COR-L47 (cell line): ENCODE data around the gene TXK.

Source experiments
- DNase-seq: peaks from one replicate; lab custom pipeline; 2025; lab: John Stamatoyannopoulos, UW

Gene TXK

GRCh38 chr4:48051078-48051477 lies 83.0 kb downstream of the TXK start:
- no peak for DNase-seq

DNA sequence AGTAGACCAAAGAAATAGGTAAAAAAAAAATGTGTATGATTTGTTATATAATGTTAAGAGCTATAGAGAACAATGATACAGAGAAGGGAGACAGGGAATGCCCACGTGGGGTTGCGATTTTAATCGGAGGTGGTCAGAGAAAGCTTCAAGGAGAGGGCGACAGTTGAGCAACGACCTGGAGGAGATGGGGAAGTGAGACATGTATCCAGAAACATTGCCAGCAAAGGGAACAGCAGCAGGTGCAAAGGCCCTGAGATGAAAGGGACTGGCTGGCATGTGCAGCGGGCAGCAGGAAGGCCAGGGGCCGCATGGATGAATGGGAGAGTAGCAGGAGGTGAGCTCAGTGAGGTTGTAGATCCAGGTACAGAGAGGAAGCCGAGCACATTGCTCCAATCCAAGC lies 84.6 kb downstream of the TXK start:
- DNase-seq = no peak

GRCh38 chr4:48047896-48048295 lies 86.2 kb downstream of the TXK start:
- DNase-seq = no peak

DNA sequence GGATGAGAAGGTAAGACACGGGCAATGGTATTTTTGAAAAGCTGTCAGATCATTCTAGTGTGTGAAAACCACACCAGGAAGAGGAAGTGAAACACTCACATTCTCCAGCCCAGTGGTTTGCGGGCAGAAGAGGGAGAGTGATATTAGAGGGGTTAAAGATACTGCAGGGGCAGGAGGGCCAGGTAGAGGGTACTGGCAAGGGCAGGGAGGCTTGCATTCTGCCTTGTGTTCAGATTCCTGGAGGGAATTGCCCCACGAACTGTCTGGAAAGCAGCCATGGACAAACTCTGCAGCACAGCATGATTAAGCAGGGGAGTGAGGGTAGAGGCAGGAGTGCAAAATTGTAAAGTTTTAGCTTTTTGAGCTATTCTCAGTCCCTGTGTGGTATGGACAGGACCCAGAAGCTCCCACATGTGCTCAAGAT lies 86.6 kb downstream of the TXK start:
- DNase-seq = no peak

GRCh38 chr4:48046059-48046458 lies 88.0 kb downstream of the TXK start:
- no peak for DNase-seq

DNA sequence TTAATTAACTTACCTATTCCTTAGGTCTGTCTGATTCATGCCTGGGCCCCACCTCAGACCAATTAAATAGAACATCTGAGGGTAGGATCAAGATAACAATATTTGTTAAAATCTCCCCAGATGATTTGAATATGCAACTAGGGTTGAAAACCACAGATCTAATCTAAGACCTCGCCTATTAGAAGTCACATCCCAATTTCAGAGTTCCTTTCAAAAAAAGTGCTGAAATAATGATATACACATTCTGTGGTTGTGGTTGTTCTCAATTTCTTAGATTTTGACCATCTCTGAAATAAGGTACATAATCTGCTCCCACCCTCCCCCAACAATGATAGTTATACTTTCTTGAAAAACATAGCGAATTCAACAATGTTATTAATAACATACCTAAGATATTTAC lies 89.8 kb downstream of the TXK start:
- DNase-seq = no peak

- no peak for DNase-seq
Observed at GRCh38 chr4:48043504-48043903, 90.5 kb downstream of the TXK start.

DNA sequence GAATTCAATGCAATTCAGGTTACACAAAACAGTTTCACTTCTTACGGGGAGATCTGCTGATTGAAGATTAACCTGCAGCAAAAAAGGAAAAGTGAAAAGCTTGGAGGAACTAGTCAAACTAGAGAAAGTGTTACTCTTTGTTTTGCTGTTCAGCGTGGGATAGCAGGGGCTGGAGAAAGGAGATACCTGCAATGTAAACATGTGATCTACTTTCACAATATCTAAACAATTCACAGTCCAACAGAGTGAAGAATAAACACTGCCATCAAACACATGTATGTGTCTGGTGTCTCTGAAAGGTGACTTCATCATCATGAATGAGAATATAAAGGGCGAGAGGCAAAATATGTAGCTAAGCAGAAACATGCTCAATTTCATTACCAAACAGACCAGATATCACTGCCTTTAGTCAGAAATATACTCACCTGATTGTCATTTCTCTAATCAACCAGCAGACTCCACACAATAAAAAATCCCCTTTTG lies 91.0 kb downstream of the TXK start:
- no peak for DNase-seq

- DNase-seq = no peak
Observed at GRCh38 chr4:48041535-48042137, 92.4 kb downstream of the TXK start.

DNA sequence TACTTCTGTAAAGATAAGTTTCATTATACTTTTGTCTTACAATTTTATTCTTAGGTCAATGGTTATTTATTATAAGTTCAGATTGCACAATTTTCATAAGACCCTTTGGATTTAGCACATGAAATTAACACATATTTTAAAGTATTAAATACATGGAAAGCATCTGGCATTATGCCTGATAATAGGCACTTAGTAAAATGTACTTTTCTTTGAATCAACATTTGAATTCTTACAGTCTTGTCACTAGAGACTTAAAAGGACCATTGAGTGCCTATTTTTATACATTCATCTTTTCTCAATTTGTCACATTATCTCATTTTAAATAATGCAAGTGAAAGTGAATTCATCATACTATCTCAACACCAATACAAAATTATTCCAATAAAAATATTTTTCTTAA lies 94.5 kb downstream of the TXK start:
- DNase-seq = no peak

GRCh38 chr4:48038666-48039065 lies 95.4 kb downstream of the TXK start:
- DNase-seq = no peak

DNA sequence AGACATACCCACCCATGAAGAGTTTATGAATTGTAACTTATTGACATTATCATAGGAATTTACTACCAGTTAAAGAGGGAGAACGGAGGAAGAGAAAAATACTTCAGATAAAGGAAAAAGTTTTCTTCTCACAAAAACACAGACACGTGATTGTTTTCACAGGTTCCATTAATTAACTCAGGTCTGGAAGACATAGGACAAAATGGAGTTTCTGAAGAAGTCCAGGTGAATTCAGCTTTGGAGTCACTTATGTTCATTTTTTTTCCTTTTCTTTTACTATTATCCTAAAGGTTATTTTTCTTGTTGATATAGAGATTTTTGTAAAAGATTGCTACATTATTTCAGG lies 97.0 kb downstream of the TXK start:
- no peak for DNase-seq

DNA sequence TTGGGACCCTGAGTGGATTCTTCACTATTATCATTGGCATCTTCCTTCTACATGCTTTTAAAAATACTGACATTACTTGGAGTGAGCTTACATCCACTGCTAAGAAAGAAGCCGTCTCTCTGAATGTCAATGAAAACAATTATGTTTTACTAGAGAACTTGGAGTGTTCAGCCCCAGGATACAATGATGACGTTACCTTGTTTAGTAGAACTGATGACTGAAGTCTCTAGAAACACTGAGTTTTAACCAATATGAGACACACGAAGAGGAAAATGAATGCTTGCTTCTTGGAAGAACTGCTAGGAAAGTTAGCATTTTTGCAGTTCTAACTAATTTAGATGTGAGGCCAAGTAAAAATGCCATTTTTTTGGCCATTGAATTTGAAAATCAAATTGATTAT lies 98.1 kb downstream of the TXK start:
- no peak for DNase-seq

- DNase-seq = peak; percentile 24
Observed at GRCh38 chr4:48033825-48034413, 100.1 kb downstream of the TXK start.

DNA sequence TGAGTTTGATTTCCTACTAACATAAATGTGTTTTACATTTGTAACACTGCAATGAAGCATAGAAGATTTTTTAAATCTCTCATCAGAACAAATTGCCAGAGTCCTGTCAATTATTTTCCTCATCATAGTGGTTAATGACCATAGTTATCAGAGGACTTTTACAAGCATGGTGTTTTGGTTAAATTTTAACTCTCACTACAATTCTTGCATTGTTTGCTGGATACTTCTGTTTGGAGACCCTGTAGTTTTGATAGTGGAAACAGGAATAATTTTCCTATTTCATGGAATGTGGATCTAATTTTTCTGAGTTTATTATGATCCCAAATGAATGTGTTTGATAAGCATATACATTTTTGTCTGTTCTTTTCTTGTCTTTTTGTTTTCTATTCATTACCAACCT lies 100.6 kb downstream of the TXK start:
- DNase-seq = no peak

DNA sequence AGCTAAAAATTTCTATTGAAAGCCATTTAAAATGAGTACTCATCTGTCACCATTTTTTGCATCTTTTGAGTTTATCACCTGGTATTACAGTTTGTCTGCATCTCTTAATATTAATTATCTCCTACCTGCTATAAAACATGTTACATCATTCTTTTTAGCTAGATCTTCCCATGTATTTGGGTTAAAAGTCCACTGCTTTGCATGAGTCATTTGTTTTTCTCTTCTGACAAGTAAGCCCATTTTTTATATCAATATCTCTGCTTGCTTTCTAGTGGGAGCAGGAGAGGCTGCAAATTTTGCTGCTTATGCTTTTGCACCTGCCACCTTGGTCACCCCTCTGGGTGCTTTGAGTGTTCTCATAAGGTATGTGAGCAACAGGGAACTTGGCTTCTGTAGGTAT lies 101.3 kb downstream of the TXK start:
- DNase-seq = no peak

- no peak for DNase-seq
Observed at GRCh38 chr4:48031802-48032525, 102.1 kb downstream of the TXK start.

- DNase-seq = no peak
Observed at GRCh38 chr4:48030470-48030869, 103.6 kb downstream of the TXK start.

DNA sequence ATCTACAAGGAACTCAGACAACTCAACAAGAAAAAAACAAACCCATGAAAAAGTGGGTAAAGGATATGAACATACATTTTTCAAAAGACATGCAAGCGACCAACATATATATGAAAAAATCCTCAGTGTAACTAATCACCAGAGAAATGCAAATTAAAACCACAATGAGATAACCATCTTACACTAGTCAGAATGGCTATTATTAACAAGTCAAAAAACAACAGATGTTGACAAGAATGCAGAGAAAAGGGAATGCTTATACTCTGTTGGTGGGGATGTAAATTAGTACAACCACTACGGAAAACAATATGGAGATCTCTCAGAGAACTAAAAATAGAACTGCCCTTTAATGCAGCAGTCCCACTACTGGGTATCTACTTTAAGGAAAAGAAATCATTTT lies 105.4 kb downstream of the TXK start:
- no peak for DNase-seq

DNA sequence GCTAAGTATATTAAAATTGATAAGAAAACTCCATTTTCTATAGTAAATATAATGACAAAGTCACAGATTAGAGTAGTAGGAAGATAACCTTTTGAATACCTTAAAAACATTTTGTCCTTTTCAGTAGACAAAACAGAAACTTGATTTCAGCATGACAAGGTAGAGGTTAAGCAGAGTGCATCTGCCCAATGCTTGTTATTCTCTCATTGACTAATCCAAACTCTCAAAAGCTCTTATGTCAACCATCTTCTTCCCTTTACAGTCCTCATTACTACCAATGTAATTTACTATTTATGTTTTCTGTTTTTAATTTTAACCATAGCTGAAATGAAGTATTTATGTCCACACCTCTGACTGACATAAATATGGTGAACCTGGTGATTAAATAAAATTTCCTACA lies 106.4 kb downstream of the TXK start:
- no peak for DNase-seq

GRCh38 chr4:48025005-48025404 lies 109.0 kb downstream of the TXK start:
- no peak for DNase-seq

DNA sequence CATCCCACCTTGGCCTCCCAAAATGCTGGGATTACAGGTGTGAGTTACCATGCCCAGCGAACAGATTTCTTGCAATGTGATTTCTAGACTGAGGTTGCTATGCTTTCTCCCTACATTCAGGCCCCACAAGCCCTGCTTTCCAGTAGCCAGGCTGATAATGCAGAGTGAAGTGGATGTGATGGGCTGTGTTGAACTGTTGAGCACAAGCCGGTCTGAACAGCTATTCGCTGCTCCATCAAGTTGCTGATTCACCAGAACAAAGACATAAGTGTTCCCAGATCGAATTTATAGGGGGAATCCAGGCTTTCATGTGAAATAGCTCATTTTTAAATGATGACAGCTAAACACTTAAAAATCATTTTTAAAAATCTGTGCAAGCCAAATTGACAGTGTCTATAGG lies 109.5 kb downstream of the TXK start:
- no peak for DNase-seq

DNA sequence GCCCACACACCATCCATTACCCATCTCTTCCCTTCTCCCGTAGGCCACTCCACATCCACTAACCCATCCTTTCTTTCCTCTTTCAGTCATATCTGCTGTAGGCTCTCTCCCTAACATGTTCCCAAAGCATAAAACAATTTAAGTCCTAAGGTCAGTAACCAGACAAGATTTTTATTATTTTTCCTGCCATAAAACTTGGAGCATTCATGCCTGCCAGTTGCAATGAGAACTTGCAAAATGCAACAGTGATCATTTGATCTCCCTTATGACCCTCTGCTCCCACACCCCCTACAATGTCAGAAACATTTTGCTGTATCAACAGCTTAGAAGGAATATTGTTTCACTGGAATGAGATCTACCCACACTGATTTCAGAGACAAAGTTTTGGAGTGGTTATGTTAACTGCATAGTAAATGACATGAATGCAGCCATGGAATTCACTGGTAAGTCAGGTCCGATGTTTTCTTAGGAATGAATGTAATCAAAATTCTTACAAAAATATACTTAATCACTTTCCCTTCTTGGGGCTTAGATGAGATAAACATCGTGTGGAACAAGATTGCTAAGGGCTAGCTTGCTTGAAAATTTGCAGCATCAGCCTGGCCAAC lies 111.8 kb downstream of the TXK start:
- DNase-seq = no peak
